ENCODE measurements around the gene ZNF280C.
A peak's percentile ranks its signal among the peaks of the same experiment; 100 is the strongest.
"Not testable (repeated sequence)": the region's sequence is repeated elsewhere in the genome, so short reads cannot be mapped to it uniquely, and the experiment has no call there.

ZNF280C gene

DNA sequence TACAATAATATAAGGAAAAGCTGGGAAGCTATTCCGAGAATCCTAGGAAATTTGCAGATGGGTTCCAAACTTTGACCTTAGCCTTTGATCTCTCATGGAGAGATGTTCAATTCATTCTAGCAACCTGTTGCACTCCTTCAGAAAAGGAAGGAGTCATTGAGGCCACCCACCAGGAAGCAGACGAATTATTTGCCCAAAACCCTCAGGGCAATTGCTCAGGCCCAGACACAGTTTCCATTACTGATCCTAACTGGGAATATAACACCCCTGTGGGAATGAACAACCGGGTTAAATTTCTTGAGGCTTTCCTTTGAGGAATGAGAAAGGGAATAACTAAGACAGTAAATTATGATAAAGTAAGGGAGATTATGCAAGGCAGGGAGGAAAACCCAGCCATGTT is 13.5 kb upstream of the ZNF280C start:
- Mint-ChIP-seq H3K27ac (no peak overlapping the region), H3K4me1 (ENCODE audit: low read depth) (no peaks in the 10 kb centered on the region), H3K4me3 (no peak overlapping the region), H3K27me3 (peaks cover 34% of the 10 kb centered on the region), H3K36me3 (ENCODE audit: low read depth) (no peaks in the 10 kb centered on the region), H3K9me3 (no peaks in the 10 kb centered on the region)
- no peak for DNase-seq

DNA sequence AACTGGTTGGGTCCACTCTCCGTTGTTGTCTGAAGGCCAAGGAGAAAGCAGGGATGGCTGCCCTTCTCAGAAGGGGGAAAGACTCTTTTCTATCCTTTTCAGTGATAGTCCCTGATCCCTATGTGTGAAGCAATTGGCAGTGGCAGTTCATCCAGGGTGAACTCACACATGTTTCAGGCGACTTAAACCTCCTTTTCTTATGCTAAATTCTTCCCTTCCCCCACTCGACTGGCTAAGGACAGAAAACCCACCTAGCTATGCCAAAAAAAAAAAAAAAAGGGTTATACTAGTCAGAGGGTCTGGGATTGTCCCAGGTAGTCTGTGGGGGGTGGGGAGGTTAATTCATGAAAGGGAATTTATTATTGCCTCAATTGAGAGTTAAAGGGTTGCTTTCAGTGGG is 12.2 kb upstream of the ZNF280C start:
- no peak overlapping the region for H3K27ac Mint-ChIP-seq
- no peak overlapping the region for H3K4me3 Mint-ChIP-seq
- no peaks in the 10 kb centered on the region for H3K36me3 Mint-ChIP-seq (ENCODE audit: low read depth)
- H3K27me3 Mint-ChIP-seq, result peaks cover 34% of the 10 kb centered on the region
- H3K4me1 Mint-ChIP-seq (ENCODE audit: low read depth), result no peaks in the 10 kb centered on the region
- no peaks in the 10 kb centered on the region for H3K9me3 Mint-ChIP-seq
- no peak for DNase-seq

DNA sequence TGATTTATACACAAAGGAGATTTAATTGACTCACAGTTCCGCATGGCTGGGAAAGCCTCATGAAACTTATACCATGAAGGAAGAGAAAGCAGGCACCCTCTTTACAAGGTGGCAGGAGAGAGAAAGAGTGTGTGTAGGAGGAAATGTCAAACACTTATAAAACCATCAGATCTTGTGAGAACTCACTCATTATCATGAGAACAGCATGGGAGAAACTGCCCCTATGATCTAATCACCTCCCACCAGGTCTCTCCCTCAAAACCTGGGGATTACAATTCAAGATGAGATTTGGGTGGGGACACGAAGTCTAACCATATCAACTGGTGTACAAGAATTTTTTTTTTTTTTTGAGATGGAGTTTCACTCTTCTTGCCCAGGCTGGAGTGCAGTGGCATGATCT is 3.6 kb upstream of the ZNF280C start:
- H3K27ac Mint-ChIP-seq; H3K36me3 Mint-ChIP-seq (ENCODE audit: low read depth); DNase-seq; H3K4me1 Mint-ChIP-seq (ENCODE audit: low read depth); H3K9me3 Mint-ChIP-seq; H3K4me3 Mint-ChIP-seq: not testable (repeated sequence)
- peaks cover 22% of the 10 kb centered on the region for H3K27me3 Mint-ChIP-seq

DNA sequence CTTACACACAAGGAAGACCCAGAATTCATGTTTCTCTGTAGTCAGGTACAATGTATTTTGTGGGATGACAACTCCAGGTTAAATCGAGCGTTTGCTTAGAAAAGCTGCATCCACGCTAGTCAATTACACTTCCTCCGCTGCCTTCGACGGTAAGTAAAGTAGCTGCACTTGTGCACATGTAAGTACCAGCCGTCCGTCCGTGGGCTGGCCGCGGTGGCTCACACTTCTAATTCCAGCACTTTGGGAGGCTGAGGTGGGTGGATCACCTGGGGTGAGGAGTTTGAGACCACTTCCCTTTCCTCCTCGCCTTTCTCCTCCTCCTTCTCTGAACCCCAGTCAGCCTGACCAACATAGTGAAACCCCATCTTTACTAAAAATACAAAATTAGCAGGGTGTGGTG is 692 bp upstream of the ZNF280C start:
- peaks cover 19% of the 10 kb centered on the region for H3K27me3 Mint-ChIP-seq
- DNase-seq; H3K9me3 Mint-ChIP-seq; H3K27ac Mint-ChIP-seq; H3K4me3 Mint-ChIP-seq; H3K36me3 Mint-ChIP-seq (ENCODE audit: low read depth): not testable (repeated sequence)
- H3K4me1 Mint-ChIP-seq (ENCODE audit: low read depth), result peaks cover 22% of the 10 kb centered on the region

DNA sequence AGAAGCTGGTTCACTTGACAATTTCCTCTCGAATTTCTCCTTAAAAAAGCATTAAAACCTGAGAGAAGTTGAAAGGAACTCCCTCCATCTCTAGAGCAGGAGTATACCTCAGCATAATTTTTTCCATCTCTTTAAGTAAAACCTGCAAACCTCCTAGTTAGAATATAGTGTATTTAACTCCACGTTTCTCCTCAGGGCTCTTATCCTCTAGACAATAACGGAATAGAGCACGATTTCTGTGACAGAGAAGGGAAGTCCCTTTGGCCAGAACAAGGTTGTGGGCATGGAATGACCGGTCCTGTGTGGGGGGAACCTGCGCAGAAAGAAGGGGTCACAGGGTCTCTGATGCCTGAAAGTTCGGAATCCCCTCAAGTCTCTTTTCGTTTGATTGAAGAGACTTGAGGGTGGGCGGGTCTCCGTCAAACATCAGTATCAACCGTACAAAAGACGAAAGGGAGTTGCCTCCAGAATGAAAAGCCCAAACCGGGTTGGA is 697 bp downstream of the ZNF280C start:
- Mint-ChIP-seq H3K9me3 (peaks cover 2% of the 10 kb centered on the region), H3K4me1 (ENCODE audit: low read depth) (peaks cover 25% of the 10 kb centered on the region), H3K27me3 (peaks cover 17% of the 10 kb centered on the region), H3K36me3 (ENCODE audit: low read depth) (peaks cover 9% of the 10 kb centered on the region), H3K4me3 (peak overlapping the region; percentile 87), H3K27ac (peak overlapping the region; percentile 89)
- no peak for DNase-seq

DNA sequence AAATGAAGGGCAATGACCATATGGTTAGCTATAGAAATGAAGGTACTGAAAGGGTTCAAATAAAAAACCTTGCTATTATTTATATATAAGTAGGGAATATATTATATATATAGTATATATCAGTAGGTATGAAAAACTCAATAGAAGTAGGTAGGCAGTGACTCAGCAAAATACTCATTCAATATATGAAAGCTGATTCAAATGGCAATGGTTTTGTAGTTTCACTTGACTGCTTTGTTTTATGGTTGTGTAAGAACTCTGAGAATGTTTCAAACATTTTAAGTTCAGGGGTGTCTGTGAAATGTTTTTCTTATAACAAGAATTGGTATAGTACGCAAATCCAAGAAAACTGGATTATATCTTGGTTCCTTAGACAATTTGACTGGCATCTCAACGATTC is 4.1 kb downstream of the ZNF280C start:
- H3K4me1 Mint-ChIP-seq (ENCODE audit: low read depth), result peaks cover 29% of the 10 kb centered on the region
- DNase-seq, result no peak
- H3K27ac Mint-ChIP-seq, result no peak overlapping the region
- peaks cover 2% of the 10 kb centered on the region for H3K9me3 Mint-ChIP-seq
- no peak overlapping the region for H3K4me3 Mint-ChIP-seq
- H3K27me3 Mint-ChIP-seq, result peaks cover 15% of the 10 kb centered on the region
- peaks cover 12% of the 10 kb centered on the region for H3K36me3 Mint-ChIP-seq (ENCODE audit: low read depth)

DNA sequence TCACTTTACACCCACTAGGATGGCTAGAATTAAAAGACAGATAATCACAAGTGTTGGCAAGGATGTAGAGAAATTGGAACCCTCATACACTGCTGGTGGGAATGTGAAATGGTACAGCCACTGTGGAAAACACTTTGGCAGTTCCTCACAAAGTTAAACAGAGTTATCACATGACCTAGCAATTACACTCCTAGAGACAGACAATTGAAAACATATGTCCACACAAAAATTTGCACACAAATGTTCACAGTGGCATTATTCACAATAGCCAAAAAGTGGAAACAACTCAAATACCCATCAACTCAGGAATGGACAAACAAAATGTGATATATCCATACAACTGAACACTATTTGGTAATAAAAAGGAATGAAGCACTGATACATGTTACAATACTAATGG is 5.7 kb downstream of the ZNF280C start:
- H3K9me3 Mint-ChIP-seq, result no peaks in the 10 kb centered on the region

DNA sequence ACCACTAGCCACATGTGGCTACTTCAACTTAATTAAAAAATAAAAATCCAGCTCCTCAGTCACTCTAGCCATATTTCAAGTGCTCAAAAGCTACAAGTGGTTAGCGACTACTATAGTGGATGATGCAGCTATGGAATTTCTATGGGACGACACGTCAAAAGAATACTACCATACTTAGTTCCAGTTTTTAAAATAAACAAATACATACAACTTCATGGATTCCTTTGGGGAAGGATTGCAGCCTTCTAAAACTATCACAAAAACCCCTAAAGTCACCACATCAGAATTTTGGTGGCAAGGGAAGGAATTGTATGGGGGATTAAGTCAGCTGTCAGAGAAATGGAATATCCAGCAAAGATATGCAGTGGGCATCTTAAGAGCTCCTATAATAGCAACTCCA is 6.5 kb downstream of the ZNF280C start:
- Mint-ChIP-seq H3K4me3 (no peak overlapping the region), H3K36me3 (ENCODE audit: low read depth) (peaks cover 11% of the 10 kb centered on the region), H3K27me3 (peaks cover 11% of the 10 kb centered on the region), H3K4me1 (ENCODE audit: low read depth) (peaks cover 24% of the 10 kb centered on the region), H3K27ac (no peak overlapping the region), H3K9me3 (no peaks in the 10 kb centered on the region)
- no peak for DNase-seq

More for the DNA sequence above, 5.7 kb downstream of the ZNF280C start:
- Mint-ChIP-seq H3K27ac (no peak overlapping the region), H3K36me3 (ENCODE audit: low read depth) (peaks cover 13% of the 10 kb centered on the region), H3K4me3 (no peak overlapping the region), H3K27me3 (peaks cover 15% of the 10 kb centered on the region), H3K4me1 (ENCODE audit: low read depth) (peaks cover 28% of the 10 kb centered on the region)
- no peak for DNase-seq

DNA sequence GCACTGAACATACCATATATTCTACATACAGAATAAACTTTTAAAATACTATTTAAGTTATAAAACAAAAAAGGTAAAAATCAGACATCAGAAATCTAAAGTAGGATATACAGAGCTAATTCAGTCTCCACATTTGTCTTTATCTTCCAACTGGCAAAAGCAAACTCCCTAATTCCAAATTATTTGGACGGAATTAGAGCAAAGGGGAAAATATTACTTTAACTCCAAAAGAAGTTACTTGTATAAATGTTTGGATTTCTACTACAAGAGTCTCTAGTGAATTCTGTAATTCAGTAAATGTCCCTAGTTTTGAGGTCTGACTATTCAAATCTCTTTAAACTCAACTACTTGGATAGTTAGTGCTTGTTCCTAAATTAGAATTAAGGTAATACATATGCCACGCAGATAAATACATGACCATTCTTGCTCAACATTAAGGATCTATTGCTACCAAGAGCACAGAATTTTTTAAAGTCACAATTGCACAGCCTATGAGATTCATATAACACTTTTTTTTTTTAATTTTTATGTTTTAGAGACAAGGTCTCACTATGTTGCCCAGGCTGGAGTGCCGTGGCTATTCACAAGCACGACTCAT is 7.3 kb downstream of the ZNF280C start:
- Mint-ChIP-seq H3K27ac (no peak overlapping the region), H3K4me3 (no peak overlapping the region), H3K36me3 (ENCODE audit: low read depth) (peaks cover 12% of the 10 kb centered on the region), H3K4me1 (ENCODE audit: low read depth) (peaks cover 19% of the 10 kb centered on the region), H3K27me3 (peaks cover 10% of the 10 kb centered on the region), H3K9me3 (no peaks in the 10 kb centered on the region)
- no peak for DNase-seq

DNA sequence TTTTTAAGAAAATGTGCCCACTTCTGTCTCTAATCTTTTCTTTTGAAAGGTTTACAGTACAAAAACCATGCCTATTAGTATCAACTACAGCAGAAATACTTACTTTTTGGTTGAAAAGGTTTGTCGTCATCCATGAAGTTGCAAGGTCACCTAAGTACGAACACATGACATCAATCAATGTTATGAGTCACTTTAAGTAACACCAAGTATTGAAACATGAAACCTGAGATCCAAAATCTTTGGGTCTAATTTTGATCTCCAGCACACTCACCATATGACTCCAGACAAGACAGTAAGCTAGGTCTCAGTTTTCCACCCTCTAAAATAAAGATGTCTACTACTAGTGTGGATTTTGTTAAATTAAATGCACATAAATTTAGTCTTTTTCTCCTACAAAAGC is 8.4 kb downstream of the ZNF280C start:
- Mint-ChIP-seq H3K27ac (no peak overlapping the region), H3K9me3 (no peaks in the 10 kb centered on the region), H3K4me1 (ENCODE audit: low read depth) (peaks cover 12% of the 10 kb centered on the region), H3K36me3 (ENCODE audit: low read depth) (peaks cover 18% of the 10 kb centered on the region), H3K27me3 (peaks cover 10% of the 10 kb centered on the region), H3K4me3 (no peak overlapping the region)
- no peak for DNase-seq

DNA sequence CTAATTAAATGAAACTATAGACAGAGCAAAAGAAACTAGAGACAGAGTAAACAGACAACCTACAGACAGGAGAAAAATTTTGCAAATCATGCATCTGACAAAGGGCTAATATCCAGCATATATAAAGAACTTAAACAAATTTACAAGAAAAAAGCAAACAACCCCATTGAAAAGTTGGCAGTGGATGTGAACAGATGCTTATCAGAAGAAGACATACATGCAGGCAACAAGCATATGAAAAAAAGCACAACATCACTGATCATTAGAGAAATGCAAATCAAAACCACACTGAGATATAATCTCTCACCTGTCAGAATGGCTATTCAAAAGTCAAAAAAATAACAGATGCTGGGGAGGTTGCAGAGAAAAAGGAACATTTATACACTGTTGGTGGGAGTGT is 14.8 kb downstream of the ZNF280C start:
- H3K36me3 Mint-ChIP-seq (ENCODE audit: low read depth), result peaks cover 15% of the 10 kb centered on the region
- peaks cover 19% of the 10 kb centered on the region for H3K4me1 Mint-ChIP-seq (ENCODE audit: low read depth)
- peaks cover 11% of the 10 kb centered on the region for H3K27me3 Mint-ChIP-seq
- H3K27ac Mint-ChIP-seq, result no peak overlapping the region
- H3K9me3 Mint-ChIP-seq, result no peaks in the 10 kb centered on the region
- no peak overlapping the region for H3K4me3 Mint-ChIP-seq
- no peak for DNase-seq

DNA sequence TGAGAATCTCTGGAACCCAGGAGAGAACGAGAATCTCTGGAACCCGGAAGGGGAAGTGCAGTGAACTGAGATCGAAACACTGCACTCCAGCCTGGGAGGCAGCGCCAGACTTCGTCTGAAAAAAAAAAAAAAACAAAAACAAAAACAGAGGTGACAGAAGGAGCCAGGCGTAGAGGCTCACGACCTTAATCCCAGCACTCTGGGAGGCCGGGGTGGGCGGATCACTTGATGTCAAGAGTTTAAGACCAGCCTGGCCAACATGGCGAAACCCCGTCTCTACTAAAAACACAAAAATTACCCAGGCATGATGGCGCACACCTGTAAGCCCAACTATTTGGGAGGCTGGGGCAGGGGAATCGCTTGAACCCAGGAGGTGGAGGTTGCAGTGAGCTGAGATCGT is 17.0 kb downstream of the ZNF280C start:
- DNase-seq, result no peak
- H3K36me3 Mint-ChIP-seq (ENCODE audit: low read depth), result peaks cover 11% of the 10 kb centered on the region
- H3K27ac Mint-ChIP-seq, result no peak overlapping the region
- no peaks in the 10 kb centered on the region for H3K9me3 Mint-ChIP-seq
- no peak overlapping the region for H3K4me3 Mint-ChIP-seq
- peaks cover 19% of the 10 kb centered on the region for H3K4me1 Mint-ChIP-seq (ENCODE audit: low read depth)
- peaks cover 19% of the 10 kb centered on the region for H3K27me3 Mint-ChIP-seq

DNA sequence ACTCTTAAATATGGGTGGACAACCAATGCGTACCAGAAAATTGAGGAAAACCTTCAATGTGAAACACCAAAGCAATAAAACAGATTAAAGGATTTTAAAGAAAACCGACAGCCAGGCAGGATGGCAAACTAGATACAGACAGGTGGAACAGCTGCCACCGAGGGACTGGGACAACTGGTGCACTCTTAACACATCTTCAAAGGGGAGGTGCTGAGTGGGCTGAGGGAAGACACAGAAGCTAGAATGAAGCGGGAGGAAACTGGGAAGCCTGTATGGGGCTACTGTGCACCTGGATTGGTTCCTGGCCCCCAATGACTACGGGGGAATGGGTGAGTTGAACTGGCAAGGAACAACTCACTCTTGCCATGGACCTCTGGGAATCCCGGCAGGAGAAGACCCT is 20.7 kb downstream of the ZNF280C start:
- no peak overlapping the region for H3K27ac Mint-ChIP-seq
- H3K4me1 Mint-ChIP-seq (ENCODE audit: low read depth), result peaks cover 7% of the 10 kb centered on the region
- H3K36me3 Mint-ChIP-seq (ENCODE audit: low read depth), result peaks cover 21% of the 10 kb centered on the region
- no peak overlapping the region for H3K4me3 Mint-ChIP-seq
- DNase-seq, result no peak
- H3K27me3 Mint-ChIP-seq, result peaks cover 19% of the 10 kb centered on the region
- H3K9me3 Mint-ChIP-seq, result no peaks in the 10 kb centered on the region

DNA sequence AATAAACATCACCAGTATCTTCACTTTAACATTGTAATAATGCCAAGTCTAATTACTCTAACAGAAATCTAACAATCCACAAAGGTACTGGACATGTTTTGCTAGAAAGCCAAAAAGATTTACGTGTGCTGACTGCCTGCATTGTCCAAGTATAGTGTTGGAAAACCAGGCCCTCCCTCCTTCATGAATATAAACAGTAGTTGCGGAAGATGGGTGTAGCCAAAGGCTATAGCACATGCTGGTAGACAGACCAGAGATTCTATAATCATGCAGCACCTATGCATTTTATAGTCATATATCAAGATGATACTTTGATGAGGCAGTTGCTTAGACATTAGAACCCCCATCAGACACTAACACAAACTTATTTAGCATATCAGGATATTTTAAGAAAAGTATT is 22.6 kb downstream of the ZNF280C start:
- no peak for DNase-seq
- H3K4me3 Mint-ChIP-seq, result no peak overlapping the region
- H3K36me3 Mint-ChIP-seq (ENCODE audit: low read depth), result peaks cover 31% of the 10 kb centered on the region
- peaks cover 7% of the 10 kb centered on the region for H3K4me1 Mint-ChIP-seq (ENCODE audit: low read depth)
- H3K27me3 Mint-ChIP-seq, result peaks cover 16% of the 10 kb centered on the region
- no peak overlapping the region for H3K27ac Mint-ChIP-seq
- H3K9me3 Mint-ChIP-seq, result no peaks in the 10 kb centered on the region

DNA sequence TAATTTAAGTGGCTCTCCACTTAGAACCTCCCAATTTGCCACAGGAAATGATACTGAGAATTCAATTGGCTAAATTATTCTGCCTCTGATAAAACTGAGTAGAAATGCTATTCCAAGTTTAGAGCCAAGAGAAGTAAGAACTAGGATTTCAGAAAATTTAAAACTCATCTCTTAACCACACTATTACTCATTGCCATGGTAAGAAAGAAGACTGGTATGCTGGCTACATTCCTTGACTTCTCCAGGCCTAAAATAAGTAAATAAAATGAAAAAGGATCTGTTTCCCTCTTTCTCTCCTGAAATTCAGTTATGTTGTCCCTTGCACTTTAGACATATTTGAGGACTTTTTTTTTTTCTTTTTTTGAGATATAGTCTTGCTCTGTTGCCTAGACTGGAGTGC is 23.3 kb downstream of the ZNF280C start:
- Mint-ChIP-seq H3K27me3 (peaks cover 15% of the 10 kb centered on the region), H3K4me1 (ENCODE audit: low read depth) (peaks cover 6% of the 10 kb centered on the region), H3K9me3 (no peaks in the 10 kb centered on the region), H3K27ac (no peak overlapping the region), H3K36me3 (ENCODE audit: low read depth) (peaks cover 31% of the 10 kb centered on the region), H3K4me3 (no peak overlapping the region)
- no peak for DNase-seq

DNA sequence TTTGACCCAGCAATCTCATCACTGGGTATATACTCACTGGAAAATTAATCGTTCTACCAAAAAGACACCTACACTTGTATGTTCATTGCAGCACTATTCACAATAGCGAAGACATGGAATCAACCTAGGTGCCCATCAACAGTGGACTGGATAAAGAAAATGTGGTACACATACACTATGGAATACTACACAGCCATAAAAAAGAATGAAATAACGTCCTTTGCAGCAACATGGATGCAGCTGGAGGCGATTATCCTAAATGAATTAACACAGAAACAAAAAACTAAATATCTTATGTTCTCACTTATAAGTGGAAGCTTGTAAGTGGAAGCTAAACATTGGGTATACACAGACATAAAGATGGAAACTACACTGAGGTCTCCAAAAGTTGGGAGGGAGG is 37.5 kb downstream of the ZNF280C start:
- H3K4me1 Mint-ChIP-seq (ENCODE audit: low read depth); H3K9me3 Mint-ChIP-seq; H3K4me3 Mint-ChIP-seq; DNase-seq; H3K27ac Mint-ChIP-seq: not testable (repeated sequence)
- H3K36me3 Mint-ChIP-seq (ENCODE audit: low read depth), result peaks cover 60% of the 10 kb centered on the region
- peaks cover 13% of the 10 kb centered on the region for H3K27me3 Mint-ChIP-seq
